ENCODE results near the gene DTX3.
A peak's percentile ranks its signal among the peaks of the same experiment; 100 is the strongest.
"Not testable (repeated sequence)": the region's sequence is repeated elsewhere in the genome, so short reads cannot be mapped to it uniquely, and the experiment has no call there.

Gene DTX3

GRCh38 chr12:57632958-57633840 lies 28.6 kb downstream of the DTX3 start, which contains the start of gene B4GALNT1:
Gene B4GALNT1, minus strand, starts transcription at chr12:57633201. Its CDS starts 1,069 bp downstream, at chr12:57632132.
- DNase-seq = peak; percentile 57

DNA sequence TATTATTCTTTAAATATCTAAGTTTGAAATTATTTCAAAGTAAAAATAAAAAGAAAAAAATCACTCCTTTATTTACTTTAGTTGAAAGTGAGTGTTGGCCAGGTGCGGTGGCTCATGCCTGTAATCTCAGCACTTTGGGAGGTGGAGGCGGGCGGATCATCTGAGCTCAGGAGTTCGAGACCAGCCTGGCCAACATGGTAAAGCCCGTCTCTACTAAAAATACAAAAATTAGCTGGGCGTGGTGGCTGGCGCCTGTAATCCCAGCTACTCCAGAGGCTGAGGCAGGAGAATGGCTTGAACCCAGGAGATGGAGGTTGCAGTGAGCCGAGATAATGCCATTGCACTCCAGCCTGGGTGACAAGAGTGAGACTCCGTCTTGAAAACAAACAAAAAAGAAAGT lies 32.1 kb downstream of the DTX3 start:
- not testable (repeated sequence) for DNase-seq

- no peak for DNase-seq
Observed at GRCh38 chr12:57637364-57637763, 32.7 kb downstream of the DTX3 start.

- DNase-seq = no peak
Observed at GRCh38 chr12:57638096-57638495, 33.5 kb downstream of the DTX3 start.

GRCh38 chr12:57640175-57641042 lies 35.8 kb downstream of the DTX3 start:
- no peak for DNase-seq

- DNase-seq = no peak
Observed at GRCh38 chr12:57641699-57642442, 37.2 kb downstream of the DTX3 start.

DNA sequence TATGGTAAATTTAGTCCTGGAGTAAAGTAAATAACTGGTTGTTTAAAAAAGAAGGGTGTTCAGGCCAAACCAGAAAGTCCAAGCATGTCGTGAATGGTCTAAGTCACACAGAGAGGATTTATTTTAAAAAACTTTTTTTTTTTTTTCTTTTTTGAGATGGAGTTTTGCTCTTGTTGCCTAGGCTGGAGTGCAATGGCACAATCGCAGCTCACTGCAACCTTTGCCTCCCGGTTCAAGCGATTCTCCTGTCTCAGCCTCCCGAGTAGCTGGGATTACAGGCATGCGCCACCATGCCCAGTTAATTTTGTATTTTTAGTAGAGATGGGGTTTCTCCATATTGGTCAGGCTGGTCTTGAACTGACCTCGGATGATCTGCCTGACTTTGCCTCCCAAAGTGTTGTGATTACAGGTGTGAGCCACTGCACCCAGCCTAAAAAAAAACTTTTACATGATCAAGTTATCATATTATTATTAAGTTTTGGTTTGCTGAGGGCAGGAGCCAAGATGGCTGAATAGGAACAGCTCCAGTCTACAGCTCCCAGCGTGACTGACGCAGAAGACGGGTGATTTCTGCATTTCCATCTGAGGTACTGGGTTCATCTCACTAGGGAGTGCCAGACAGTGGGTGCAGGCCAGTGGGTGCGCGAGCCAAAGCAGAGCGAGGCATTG lies 41.5 kb downstream of the DTX3 start:
- DNase-seq = not testable (repeated sequence)

DNA sequence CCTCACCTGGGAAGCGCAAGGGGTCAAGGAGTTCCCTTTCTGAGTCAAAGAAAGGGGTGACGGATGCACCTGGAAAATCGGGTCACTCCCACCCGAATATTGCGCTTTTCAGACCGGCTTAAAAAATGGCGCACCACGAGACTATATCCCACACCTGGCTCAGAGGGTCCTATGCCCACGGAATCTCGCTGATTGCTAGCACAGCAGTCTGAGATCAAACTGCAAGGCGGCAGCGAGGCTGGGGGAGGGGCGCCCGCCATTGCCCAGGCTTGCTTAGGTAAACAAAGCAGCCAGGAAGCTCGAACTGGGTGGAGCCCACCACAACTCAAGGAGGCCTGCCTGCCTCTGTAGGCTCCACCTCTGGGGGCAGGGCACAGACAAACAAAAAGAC lies 42.0 kb downstream of the DTX3 start:
- not testable (repeated sequence) for DNase-seq

- DNase-seq = no peak
Observed at GRCh38 chr12:57654042-57654441, 49.4 kb downstream of the DTX3 start.

DNA sequence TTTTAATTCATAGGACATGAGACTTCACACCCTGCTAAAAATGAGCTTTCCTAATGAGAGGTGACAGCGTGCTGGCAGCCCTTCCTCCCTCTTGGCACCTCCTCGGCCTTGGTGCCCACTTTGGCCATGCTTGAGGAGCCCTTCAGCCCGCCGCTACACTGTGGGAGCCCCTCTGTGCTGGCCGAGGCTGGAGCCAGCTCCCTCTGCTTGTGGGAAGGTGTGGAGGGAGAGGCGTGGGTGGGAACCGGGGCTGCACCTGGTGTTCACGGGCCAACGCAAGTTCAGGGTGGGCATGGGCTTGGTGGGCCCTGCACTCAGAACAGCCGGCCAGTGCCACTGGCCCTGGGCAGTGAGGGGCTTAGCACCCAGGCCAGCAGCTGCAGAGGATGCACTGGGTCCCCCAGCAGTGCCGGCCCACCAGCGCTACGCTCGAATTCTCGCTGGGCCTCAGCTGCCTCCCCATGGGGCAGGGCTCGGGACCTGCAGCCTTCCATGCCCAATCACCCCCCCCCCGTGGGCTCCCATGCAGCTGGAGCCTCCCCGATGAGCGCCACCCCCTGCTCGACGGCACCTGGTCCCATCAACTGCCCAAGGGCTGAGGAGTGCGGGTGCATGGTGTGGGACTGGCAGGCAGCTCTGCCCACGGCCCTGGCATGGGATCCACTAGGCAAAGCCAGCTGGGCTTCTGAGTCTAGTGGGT lies 51.1 kb downstream of the DTX3 start:
- DNase-seq = no peak

- not testable (repeated sequence) for DNase-seq
Observed at GRCh38 chr12:57656408-57656807, 51.8 kb downstream of the DTX3 start.

GRCh38 chr12:57657744-57658143 lies 53.1 kb downstream of the DTX3 start:
- DNase-seq = no peak

GRCh38 chr12:57658890-57659289 lies 54.3 kb downstream of the DTX3 start:
- DNase-seq = no peak
